ENCODE measurements around the gene MBD6. TPM values are rescaled to one million over a fixed set of nuclear protein-coding genes. Genes with fewer than 3 reads are reported as not detected.
"Not testable (repeated sequence)": the region's sequence is repeated elsewhere in the genome, so short reads cannot be mapped to it uniquely, and the experiment has no call there.

MBD6 gene
- total RNA-seq, 1 donor from 2014 or later, result 25.4 TPM

DNA sequence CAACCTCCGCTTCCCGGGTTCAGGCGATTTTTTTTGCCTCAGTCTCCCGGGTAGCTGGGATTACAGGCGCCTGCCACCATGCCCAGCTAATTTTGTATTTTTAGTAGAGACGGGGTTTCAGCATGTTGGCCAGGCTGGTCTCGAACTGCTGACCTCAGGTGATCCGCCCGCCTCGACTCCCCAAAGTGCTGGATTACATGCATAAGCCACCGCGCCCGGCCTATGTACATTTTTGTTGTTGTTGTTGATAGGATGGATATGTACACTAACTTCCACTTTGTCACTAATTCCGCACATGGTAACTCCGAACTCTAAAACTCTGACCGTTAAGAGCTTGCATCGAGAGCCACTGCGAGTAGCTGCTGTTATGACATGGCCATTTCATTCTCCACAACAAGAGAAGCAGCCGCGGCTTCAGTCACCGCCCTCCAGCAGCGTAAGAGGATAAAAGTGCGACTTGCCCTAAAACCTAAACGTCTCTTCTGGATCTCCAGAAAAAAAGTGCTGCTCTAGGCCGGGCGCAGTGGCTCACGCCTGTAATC, 35.5 kb upstream of the MBD6 start:
- ATAC-seq (ENCODE audit: poor library complexity) (no peak), DNase-seq (no peak)
- intact Hi-C loops (cut with DNase I), result no loop called here

DNA sequence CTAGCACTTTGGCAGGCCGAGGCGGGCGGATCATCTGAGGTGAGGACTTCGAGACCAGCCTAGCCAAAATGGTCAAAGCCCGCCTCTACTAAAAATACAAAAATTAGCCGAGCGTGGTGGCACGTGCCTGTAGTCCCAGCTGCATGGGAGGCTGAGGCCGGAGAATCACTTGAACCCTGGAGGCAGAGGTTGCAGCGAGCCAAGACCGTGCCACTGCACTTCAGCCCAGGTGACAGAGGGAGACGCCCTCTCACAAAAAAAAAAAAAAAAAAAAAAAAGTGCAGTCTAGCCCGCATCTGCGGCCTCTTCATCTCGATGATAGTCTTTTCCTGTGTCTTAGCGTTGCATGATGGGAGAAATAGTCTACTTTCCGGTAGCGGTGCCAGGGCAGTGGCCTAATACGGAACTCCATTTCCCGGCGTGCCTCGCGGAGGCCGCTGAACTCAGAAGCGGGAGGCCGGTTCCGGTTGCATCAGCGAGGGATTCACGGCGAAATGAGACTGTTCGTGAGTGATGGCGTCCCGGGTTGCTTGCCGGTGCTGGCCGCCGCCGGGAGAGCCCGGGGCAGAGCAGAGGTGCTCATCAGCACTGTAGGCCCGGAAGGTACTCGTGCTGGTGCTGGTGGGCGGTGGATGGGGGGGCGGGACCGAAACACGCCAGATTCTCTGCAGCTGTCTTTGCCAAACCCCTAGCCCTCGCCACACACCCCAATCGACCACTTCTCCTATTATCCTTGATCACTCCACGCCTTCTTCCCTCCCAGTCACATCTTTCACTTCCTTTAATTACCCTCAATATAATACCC, 34.8 kb upstream of the MBD6 start, which contains the start of gene MARS1:
MARS1 (plus strand) TSS at position 472 of the 805 bp plus-strand sequence; CDS start at position 495, 23 bp downstream.
- intact Hi-C loops (cut with DNase I), result no loop called here
- DNase-seq, result peak; percentile 97
- ATAC-seq (ENCODE audit: poor library complexity), result peak; percentile 99

DNA sequence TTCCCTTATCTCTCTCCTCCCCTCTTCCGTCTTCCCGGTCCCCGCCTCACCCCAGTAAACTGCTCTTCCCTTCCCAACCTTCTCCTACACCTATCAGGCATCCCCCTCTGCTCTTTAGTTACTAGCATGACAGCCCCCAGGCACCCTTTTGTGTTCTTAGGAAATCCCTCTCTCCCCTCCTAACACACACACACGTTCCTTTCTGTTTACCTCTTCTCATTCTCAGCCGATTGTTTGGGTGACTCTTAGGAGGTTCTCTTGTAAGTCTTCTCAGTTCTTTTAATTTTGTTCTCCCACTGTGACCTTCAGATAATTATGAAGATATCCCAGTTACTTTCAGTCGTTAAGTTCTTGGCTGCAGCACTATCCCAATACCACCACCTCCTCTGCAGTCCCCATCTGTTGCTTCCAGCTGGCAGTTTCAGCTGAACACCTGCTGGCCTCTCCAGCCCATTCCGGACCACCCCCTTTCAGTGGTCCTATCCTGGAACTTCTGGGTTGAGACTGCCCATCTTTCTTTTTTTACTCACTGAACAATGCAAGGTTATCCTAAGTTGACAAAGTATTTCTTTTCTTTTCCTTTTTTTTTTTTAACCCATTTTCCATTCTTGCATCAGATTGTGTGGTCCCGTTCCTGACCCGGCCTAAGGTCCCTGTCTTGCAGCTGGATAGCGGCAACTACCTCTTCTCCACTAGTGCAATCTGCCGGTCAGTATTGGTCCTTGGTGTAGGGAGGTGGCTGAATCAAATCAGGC, 34.0 kb upstream of the MBD6 start:
- intact Hi-C loops (cut with DNase I), result no loop called here
- no peak for ATAC-seq (ENCODE audit: poor library complexity)

DNA sequence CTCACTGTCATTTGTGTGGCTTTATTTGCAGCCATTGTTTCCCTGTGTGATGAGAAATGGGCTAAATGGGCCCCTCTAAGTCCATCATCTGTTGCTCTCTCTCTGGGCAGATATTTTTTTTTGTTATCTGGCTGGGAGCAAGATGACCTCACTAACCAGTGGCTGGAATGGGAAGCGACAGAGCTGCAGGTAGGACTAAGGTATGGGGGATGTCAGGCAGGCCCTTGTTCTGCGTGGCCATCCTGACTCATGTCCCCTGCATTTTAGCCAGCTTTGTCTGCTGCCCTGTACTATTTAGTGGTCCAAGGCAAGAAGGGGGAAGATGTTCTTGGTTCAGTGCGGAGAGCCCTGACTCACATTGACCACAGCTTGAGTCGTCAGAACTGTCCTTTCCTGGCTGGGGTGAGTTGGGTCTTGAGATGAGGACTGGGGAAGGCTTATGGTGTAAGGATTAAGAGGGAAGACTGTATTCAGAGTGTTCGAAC, 33.4 kb upstream of the MBD6 start:
- ATAC-seq (ENCODE audit: poor library complexity) (no peak), DNase-seq (no peak)
- intact Hi-C loops (cut with DNase I), result no loop called here

More for the DNA sequence above, 34.0 kb upstream of the MBD6 start:
- no peak for DNase-seq

DNA sequence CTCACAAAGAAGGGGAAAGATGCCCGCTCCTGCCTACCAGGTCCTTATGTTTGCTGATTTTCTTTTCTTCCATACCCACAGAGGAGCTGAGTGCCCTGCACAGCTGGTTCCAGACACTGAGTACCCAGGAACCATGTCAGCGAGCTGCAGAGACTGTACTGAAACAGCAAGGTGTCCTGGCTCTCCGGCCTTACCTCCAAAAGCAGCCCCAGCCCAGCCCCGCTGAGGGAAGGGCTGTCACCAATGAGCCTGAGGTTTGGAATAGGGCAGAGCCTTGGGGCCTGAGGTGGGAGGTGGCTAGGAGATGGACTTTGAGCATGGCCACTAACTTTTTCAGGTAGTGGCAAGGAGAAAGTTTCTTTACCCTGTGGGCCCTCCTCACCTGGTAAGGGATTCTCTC, 32.5 kb upstream of the MBD6 start:
- ATAC-seq (ENCODE audit: poor library complexity), result no peak
- DNase-seq, result no peak
- intact Hi-C loops (cut with DNase I), result no loop called here

DNA sequence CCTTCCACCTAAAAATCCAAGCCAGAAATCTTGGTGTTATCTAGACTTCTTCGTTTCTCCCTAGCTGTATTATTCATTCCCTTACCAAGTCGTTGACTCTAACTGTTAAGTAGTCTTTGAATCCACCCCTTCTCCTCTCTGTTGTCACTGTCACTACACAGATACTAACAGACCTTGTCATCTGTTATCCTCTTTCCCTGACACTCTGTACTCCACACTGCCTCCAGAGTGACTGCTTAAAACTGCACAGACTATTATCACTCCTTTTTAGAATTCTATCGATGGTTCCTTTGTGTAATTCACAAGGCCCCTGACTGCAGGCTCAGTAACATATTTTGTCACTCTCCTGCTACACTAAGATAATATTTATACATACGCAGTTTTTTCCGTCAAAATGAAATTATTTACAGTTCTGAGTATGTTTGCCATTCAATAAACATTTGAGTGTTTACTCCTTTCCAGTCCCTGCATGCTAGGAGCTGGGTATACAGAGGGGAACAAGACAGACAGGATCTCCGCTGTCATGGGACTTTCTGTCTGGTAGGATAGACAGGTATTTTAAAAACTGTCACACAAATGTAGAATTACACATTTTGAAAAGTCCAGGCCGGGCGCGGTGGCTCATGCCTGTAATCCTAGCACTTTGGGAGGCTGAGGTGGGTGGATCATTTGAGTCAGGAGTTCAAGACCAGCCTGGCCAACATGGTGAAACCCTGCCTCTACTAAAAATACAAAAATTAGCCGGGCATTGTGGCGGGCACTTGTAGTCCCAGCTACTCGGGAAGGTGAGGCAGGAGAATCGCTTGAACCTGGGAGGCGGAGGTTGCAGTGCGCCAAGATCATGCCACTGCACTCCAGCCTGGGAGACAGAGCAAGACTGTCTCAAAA, 31.0 kb upstream of the MBD6 start:
- DNase-seq (no peak), ATAC-seq (ENCODE audit: poor library complexity) (no peak)
- intact Hi-C loops (cut with DNase I), result no loop called here

DNA sequence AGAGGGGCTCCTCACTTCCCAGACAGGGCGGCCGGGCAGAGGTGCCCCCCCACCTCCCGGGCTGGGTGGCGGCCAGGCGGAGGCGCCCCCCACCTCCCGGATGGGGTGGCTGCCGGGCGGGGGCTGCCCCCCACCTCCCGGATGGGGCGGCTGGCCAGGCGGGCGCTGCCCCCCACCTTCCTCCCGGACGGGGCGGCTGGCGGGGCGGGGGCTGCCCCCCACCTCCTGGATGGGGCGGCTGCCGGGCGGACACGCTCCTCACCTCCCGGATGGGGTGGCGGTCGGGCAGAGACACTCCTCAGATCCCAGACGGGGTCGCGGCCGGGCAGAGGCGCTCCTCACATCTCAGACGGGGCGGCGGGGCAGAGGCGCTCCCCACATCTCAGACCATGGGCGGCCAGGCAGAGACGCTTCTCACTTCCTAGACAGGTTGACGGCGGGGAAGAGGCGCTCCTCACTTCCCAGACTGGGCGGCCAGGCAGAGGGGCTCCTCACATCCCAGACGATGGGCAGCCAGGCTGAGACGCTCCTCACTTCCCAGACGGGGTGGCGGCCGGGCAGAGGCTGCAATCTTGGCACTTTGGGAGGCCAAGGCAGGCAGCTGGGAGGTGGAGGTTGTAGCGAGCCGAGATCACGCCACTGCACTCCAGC, 27.4 kb upstream of the MBD6 start:
- DNase-seq; intact Hi-C loops (cut with DNase I); ATAC-seq (ENCODE audit: poor library complexity): not testable (repeated sequence)

DNA sequence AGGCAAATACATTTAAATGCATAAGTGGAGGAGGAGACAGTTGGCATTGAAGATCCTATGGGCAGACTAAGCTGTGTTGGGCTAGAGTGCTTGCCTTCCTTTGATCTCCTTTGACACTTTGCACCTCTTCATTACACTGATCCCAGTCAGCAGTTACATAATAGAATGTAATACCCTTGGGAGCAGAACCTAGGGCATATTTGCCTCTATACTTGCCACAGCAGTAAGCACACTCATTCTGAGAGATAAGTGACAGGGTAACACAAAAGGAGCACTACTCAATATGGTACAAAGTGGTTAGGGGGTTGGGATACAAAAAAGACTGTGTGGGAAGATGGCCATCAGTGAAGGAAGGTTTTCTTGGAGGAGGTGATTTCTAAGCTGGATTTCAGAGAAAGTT, 25.8 kb upstream of the MBD6 start:
- DNase-seq (no peak), ATAC-seq (ENCODE audit: poor library complexity) (peak; percentile 25)
- intact Hi-C loops (cut with DNase I), result no loop called here

DNA sequence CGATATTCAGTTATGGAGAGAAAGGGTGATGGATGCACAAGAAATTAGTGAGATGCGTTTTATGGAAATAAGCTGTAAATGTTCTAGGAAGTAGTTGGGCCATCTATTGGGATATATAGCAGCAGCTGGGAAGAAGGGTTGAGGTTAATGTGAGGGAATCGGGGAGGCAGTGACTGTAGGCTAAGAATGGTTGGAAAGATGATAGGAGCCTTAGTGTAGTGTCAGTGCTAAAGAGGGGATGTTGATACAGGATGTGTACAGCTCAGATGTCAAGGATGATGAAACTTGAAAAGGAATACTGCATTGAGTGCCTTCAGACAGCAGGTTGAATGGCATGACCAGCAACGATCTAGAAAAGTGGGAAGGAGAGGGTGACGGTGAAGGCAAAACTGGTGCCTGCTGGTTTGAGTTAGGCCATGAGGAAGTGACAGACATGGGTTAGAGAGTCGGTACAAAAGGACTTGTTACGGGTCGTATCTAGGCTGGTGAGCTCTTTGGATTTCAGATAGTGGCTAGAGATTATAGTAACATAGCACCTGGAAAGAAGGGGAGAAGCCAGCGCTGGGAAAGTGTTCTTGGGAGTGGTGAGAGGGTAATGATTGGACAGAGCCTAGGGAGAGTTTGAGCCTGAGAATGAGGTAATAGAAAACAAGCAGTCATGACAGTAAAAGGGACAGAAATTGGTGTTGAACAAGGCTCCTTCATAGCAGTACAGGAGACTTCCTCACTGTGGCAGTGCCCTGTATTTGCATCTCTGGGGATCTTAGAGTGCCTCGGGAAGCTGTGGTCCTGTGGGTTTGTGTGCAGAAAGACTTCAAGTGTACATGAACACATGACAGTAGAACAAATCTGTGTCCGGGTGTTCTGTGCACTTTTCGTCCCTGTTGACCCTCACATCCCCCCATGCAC, 25.1 kb upstream of the MBD6 start:
- no peak for DNase-seq
- ATAC-seq (ENCODE audit: poor library complexity), result no peak
- intact Hi-C loops (cut with DNase I), result no loop called here

DNA sequence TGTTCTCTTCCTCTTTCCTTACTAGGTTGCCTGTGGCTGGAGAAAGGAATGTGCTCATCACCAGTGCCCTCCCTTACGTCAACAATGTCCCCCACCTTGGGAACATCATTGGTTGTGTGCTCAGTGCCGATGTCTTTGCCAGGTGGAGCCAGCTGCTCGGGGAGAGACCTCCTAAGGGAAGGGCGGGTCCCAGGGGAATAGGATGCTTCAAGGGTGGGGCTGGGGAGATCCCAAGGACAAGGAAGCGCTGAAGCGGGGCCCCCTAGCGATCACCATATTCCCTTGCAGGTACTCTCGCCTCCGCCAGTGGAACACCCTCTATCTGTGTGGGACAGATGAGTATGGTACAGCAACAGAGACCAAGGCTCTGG, 24.5 kb upstream of the MBD6 start:
- intact Hi-C loops (cut with DNase I), result no loop called here
- ATAC-seq (ENCODE audit: poor library complexity) (no peak), DNase-seq (no peak)

DNA sequence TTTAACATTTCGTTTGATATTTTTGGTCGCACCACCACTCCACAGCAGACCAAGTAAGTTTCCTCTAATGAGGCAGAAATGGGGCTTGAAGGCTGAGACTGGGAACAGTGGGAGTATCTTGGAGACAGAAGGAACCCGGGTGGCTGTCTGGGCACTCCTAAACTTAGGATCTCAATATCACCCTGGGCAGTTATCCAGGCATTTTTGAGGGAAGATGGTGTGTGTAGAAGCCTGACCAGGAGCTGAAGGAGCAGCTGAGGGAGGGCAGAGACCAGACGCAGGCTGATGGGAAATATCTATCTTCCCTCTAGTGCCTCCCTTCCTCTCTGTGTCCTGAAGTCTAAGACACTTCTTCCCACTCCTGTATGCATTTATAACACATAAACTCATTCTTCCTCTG, 24.1 kb upstream of the MBD6 start:
- DNase-seq, result no peak
- intact Hi-C loops (cut with DNase I), result no loop called here
- ATAC-seq (ENCODE audit: poor library complexity), result no peak

DNA sequence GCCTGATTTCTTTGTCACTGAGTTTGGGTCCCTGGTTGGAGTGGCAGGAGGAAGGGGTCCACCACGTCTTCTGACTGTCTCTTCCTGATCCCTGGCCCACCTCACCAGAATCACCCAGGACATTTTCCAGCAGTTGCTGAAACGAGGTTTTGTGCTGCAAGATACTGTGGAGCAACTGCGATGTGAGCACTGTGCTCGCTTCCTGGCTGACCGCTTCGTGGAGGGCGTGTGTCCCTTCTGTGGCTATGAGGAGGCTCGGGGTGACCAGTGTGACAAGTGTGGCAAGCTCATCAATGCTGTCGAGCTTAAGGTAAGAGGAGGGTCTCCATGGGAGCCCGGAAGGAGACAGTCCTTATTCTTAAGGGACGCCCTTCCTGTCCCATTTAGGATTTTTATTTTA, 22.4 kb upstream of the MBD6 start:
- no peak for DNase-seq
- ATAC-seq (ENCODE audit: poor library complexity), result no peak
- intact Hi-C loops (cut with DNase I), result no loop called here

DNA sequence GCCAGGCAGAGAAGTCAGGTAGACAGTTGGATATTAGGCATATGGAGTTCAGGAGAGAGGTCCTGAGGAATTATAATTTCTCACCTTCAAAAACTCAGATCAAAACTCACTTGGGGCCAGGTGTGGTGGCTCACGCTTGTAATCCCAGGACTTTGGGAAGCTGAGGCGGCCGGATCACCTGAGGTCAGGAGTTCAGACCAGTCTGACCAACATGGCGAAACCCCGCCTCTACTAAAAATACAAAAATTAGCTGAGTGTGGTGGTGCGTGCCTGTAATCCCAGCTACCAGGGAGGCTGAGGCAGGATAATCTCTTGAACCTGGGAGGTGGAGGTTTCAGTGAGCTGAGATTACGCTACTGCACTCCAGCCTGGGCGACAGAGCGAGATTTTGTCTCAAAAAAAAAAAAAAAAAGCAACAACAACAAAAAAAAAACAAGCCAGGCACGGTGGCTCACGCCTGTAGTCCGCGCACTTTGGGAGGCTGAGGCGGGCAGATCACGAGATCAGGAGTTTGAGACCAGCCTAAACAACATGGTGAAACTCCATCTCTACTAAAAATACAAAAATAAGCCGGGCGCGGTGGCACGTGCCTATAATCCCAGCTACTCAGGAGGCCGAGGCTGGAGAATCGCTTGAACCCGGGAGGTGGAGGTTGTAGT, 20.2 kb upstream of the MBD6 start:
- intact Hi-C loops (cut with DNase I); ATAC-seq (ENCODE audit: poor library complexity); DNase-seq: not testable (repeated sequence)

DNA sequence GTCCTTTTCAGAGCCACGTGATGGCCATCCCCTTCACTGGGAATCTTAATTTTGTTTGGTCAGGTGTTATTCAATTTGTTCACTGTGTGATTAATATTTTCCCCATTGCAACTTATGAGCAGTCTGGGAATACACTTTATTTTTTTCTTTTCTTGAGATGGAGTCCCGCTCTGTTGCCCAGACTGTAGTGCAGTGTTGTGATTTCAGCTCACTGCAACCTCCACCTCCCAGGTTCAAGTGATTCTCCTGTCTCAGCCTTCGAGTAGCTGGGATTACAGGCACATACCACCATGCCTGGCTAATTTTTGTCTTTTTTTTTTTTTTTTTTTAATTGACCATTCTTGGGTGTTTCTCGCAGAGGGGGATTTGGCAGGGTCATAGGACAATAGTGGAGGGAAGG, 16.1 kb upstream of the MBD6 start:
- intact Hi-C loops (cut with DNase I); DNase-seq; ATAC-seq (ENCODE audit: poor library complexity): not testable (repeated sequence)

DNA sequence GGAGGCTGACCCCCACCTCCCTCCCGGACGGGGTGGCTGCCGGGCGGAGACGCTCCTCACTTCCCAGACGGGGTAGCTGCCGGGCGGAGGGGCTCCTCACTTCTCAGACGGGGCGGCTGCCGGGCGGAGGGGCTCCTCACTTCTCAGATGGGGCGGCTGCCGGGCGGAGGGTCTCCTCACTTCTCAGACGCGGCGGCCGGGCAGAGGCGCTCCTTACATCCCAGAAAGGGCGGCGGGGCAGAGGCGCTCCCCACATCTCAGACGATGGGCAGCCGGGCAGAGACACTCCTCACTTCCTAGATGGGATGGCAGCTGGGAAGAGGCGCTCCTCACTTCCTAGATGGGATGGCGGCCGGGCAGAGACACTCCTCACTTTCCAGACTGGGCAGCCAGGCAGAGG, 14.8 kb upstream of the MBD6 start:
- ATAC-seq (ENCODE audit: poor library complexity); intact Hi-C loops (cut with DNase I); DNase-seq: not testable (repeated sequence)

DNA sequence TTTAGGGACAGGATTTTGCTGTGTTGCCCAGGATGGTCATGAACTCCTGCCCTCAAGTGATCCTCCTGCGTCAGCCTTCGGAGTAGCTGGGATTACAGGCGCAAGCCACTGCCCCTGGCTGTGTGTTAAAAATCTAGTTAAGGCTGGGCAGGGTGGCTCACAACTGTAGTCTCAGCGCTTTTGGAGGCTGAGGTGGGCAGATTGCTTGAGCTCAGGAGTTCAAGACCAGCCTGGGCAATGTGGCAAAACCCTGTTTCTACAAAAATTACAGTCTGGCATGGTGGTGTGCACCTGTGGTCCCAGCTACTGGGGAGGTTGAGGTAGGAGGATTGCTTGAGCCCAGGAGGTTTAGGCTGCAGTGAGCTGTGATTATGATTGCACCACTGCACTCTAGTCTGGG, 11.5 kb upstream of the MBD6 start:
- no peak for DNase-seq
- ATAC-seq (ENCODE audit: poor library complexity), result no peak
- intact Hi-C loops (cut with DNase I), result no loop called here

Measured in Right ventricle myocardium superior (tissue), 1 donor.